PC-3 (cell line): ENCODE data around the gene SPRN. TPM values are rescaled to one million over a fixed set of nuclear protein-coding genes. Genes with fewer than 3 reads are reported as not detected.
"Not testable (repeated sequence)": the region's sequence is repeated elsewhere in the genome, so short reads cannot be mapped to it uniquely, and the experiment has no call there.

Experiments used
- ATAC-seq: fragments of 200-7000 bp; cut with Tn5 transposase; 2 replicates; pipeline ENCODE4 v1.9.1; 2020; ENCODE audit warnings: mild to moderate bottlenecking, moderate library complexity
- BruUV-seq: library from RNA; stranded (reverse); fragments of 400-500 nt; replicated peaks from 2 replicates; lab custom pipeline; 2021; lab: Mats Ljungman, UMichigan
- CTCF ChIA-PET: fragments of 300-600 bp; sonication (Branson Sonifier 250); formaldehyde crosslinking; loops from one replicate; lab custom pipeline; 2022; ENCODE audit warnings: antibody characterized with exemption; lab: Charles Lee
- POLR2A ChIA-PET: fragments of 300-600 bp; sonication (Branson Sonifier 250); formaldehyde crosslinking; loops from one replicate; lab custom pipeline; 2022; ENCODE audit warnings: antibody characterized with exemption; ENCODE audit not compliant: unreplicated experiment; lab: Charles Lee
- DNase-seq: peaks from one replicate; pipeline ENCODE4 v3.0.0-alpha.2; 2015
- H2AFZ ChIP-seq: fragments of 300-600 bp; sonication (generic); 2 replicates; pipeline ENCODE4 v1.6.0; 2016; ENCODE audit warnings: antibody characterized with exemption, low read length
- H3F3A ChIP-seq: fragments of 300-600 bp; sonication (generic); one replicate; pipeline ENCODE4 v1.6.0; 2017; ENCODE audit warnings: antibody characterized with exemption, low read length, control low read depth, mild to moderate bottlenecking; ENCODE audit not compliant: unreplicated experiment
- H3K27ac ChIP-seq: fragments of 300-600 bp; sonication (generic); 2 replicates; pipeline ENCODE4 v1.5.1; 2016; ENCODE audit warnings: mild to moderate bottlenecking, low read length
- H3K27me3 ChIP-seq: fragments of 300-600 bp; sonication (generic); 2 replicates; pipeline ENCODE4 v1.6.1; 2016; ENCODE audit warnings: low read length, mixed read lengths
- H3K36me3 ChIP-seq: fragments of 300-600 bp; sonication (generic); 2 replicates; pipeline ENCODE4 v1.6.1; 2016; ENCODE audit warnings: low read depth, mixed run types, low read length, mixed read lengths
- H3K4me1 ChIP-seq: fragments of 300-600 bp; sonication (generic); 2 replicates; pipeline ENCODE4 v1.5.1; 2016; ENCODE audit warnings: low read length; ENCODE audit not compliant: insufficient read depth
- H3K4me2 ChIP-seq: fragments of 300-600 bp; sonication (generic); 2 replicates; pipeline ENCODE4 v1.6.0; 2016; ENCODE audit warnings: low read length
- H3K4me3 ChIP-seq: fragments of 300-600 bp; sonication (generic); 2 replicates; pipeline ENCODE4 v1.5.1; 2016; ENCODE audit warnings: mild to moderate bottlenecking, low read length, mixed read lengths
- H3K79me2 ChIP-seq: fragments of 300-600 bp; sonication (generic); 2 replicates; pipeline ENCODE4 v1.6.1; 2017; ENCODE audit warnings: low read length, mixed read lengths
- H3K9ac ChIP-seq: fragments of 300-600 bp; sonication (generic); 2 replicates; pipeline ENCODE4 v1.6.0; 2016; ENCODE audit warnings: mild to moderate bottlenecking, low read length
- H3K9me2 ChIP-seq: fragments of 300-600 bp; sonication (generic); replicated peaks from 2 replicates; pipeline ENCODE4 v1.6.1; 2016; ENCODE audit warnings: mixed run types, low read length, mixed read lengths
- H3K9me3 ChIP-seq: fragments of 300-600 bp; sonication (generic); 2 replicates; pipeline ENCODE4 v1.6.1; 2016; ENCODE audit warnings: low read length, mixed read lengths
- H4K20me1 ChIP-seq: fragments of 300-600 bp; sonication (generic); 2 replicates; pipeline ENCODE4 v1.6.1; 2016; ENCODE audit warnings: low read length, mixed read lengths
- CTCF ChIP-seq: fragments of 300-600 bp; sonication (generic); conservative IDR thresholded peaks from 2 replicates; pipeline ENCODE4 v1.5.1; 2017; ENCODE audit warnings: antibody characterized with exemption, low read depth, mild to moderate bottlenecking, low read length
- EZH2 ChIP-seq: fragments of 300-600 bp; sonication (generic); IDR thresholded peaks from one replicate; pipeline ENCODE4 v1.6.1; 2017; ENCODE audit warnings: antibody characterized with exemption, mild to moderate bottlenecking, low read length; ENCODE audit not compliant: unreplicated experiment
- EZH2phosphoT487 ChIP-seq: fragments of 300-600 bp; sonication (generic); IDR thresholded peaks from 2 replicates; pipeline ENCODE4 v1.6.1; 2018; ENCODE audit warnings: mild to moderate bottlenecking, antibody characterized with exemption, low read length, borderline replicate concordance
- intact Hi-C: fragments of 100-400 bp; cut with micrococcal nuclease; formaldehyde crosslinking; loops from 2 replicates; pipeline ENCODE4 v1.9.0; 2023
- total RNA-seq: library from RNA; depleted of rRNA; stranded (reverse); fragments of >200 nt; gene quantifications from 2 replicates; pipeline ENCODE4 v1.2.3, GENCODE V29; 2014

SPRN gene
- total RNA-seq, 1 experiment from 2014 or later: not detected

- Histone ChIP-seq H3K9me3 (peaks cover 15% of the 10 kb centered on the region; the same call in 1 of the 2 replicates), H4K20me1 (no peaks in the 10 kb centered on the region), H3K79me2 (peaks cover 18% of the 10 kb centered on the region), H2AFZ (no peak overlapping the region), H3K36me3 (peaks cover 27% of the 10 kb centered on the region), H3K9me2 (no peaks in the 10 kb centered on the region), H3K4me1 (no peaks in the 10 kb centered on the region), H3K4me2 (no peak overlapping the region), H3F3A (no peaks in the 10 kb centered on the region), H3K27me3 (no peaks in the 10 kb centered on the region), H3K27ac (no peak overlapping the region), H3K4me3 (no peak overlapping the region), H3K9ac (no peak overlapping the region)
- DNase-seq (no peak), ATAC-seq (no peak)
- POLR2A ChIA-PET: no interaction called here
- TF ChIP-seq EZH2phosphoT487: no peak
- no peak for TF ChIP-seq EZH2
- no peak for TF ChIP-seq CTCF
- CTCF ChIA-PET: no interaction called here
- intact Hi-C loops: no loop called here
- BruUV-seq: no TSS peak
Observed at GRCh38 chr10:133415752-133416151, 8.7 kb downstream of the SPRN start.

- H3K4me3 ChIP-seq, H4K20me1 ChIP-seq, ATAC-seq, BruUV-seq, CTCF ChIA-PET, H2AFZ ChIP-seq, H3K9ac ChIP-seq, POLR2A ChIA-PET, H3F3A ChIP-seq, H3K4me2 ChIP-seq, H3K9me2 ChIP-seq, intact Hi-C loops, H3K27me3 ChIP-seq, DNase-seq, H3K4me1 ChIP-seq, H3K27ac ChIP-seq: not testable (repeated sequence)
- Histone ChIP-seq H3K36me3 (peaks cover 40% of the 10 kb centered on the region), H3K9me3 (peaks cover 15% of the 10 kb centered on the region; the same call in 1 of the 2 replicates), H3K79me2 (peaks cover 30% of the 10 kb centered on the region)
Observed at GRCh38 chr10:133414401-133414800, 10.0 kb downstream of the SPRN start.

- DNase-seq: no peak
- Histone ChIP-seq H3K4me1 (no peaks in the 10 kb centered on the region), H3K4me2 (no peak overlapping the region), H3K9me3 (peaks cover 15% of the 10 kb centered on the region; the same call in 1 of the 2 replicates), H3K4me3 (no peak overlapping the region), H4K20me1 (no peaks in the 10 kb centered on the region), H2AFZ (no peak overlapping the region), H3K27me3 (no peaks in the 10 kb centered on the region), H3K36me3 (peaks cover 55% of the 10 kb centered on the region), H3K27ac (no peak overlapping the region), H3K9ac (no peak overlapping the region), H3K79me2 (peaks cover 50% of the 10 kb centered on the region), H3F3A (no peaks in the 10 kb centered on the region), H3K9me2 (no peaks in the 10 kb centered on the region)
- BruUV-seq: no TSS peak
- ATAC-seq: no peak
- TF ChIP-seq EZH2phosphoT487: no peak
- TF ChIP-seq EZH2: no peak
- no peak for TF ChIP-seq CTCF
- ChIA-PET CTCF (no interaction called here), POLR2A (interaction anchor here (0.6 kb wide), 1 partner anchor 51 kb away, joined by 7 read pairs; no protein-coding TSS in a partner anchor)
- intact Hi-C loops: no loop called here
Observed at GRCh38 chr10:133412381-133412711, 12.1 kb downstream of the SPRN start.
